Pericardium fibroblast (primary cell): ENCODE results near the gene WFDC10A. TPM values are rescaled to one million over a fixed set of nuclear protein-coding genes. Genes with fewer than 3 reads are reported as not detected.

Experiments used
- total RNA-seq: library from RNA; depleted of rRNA; stranded (reverse); fragments of >200 nt; gene quantifications from 2 replicates; pipeline ENCODE4 v1.2.3, GENCODE V29; 2015

Gene WFDC10A
- total RNA-seq = not detected in 2 replicates

GRCh38 chr20:45629496-45630100 lies at the start of gene WFDC10A:
Gene WFDC10A, plus strand, starts transcription at chr20:45629739. Its CDS starts 75 bp downstream, at chr20:45629814.

GRCh38 chr20:45631184-45631583 lies 1.6 kb downstream of the WFDC10A start, which contains the start of gene WFDC9:
Gene WFDC9, minus strand, starts transcription at chr20:45631284. Its CDS starts 21,103 bp downstream, at chr20:45610181.

DNA sequence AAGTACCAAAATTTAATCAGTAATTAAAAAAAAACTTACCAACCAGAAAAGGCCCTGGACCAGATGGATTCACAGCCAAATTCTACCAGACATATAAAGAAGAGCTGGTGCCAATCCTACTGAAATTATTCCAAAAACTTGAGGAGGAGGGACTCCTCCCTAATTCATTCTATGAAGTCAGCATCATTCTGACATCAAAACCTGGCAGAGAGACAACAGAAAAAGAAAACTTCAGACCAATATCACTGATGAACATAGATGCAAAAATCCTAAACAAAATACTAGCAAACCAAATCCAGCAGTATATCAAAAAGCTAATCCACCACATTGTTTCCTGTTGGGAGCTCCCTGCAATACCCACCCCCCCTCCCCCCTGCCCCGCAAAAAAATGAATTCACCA lies 40.6 kb downstream of the WFDC10A start, which contains the start of gene WFDC11:
Gene WFDC11, minus strand, starts transcription at position 101 of the 400 bp plus-strand sequence. CDS start 19,639 bp downstream, outside the sequence.

Other genes starting within 250 kb of the WFDC10A start
- 2.0 and 12.3 TPM in 2 replicates for gene DBNDD2, start 221.4 kb upstream of the WFDC10A start, total RNA-seq
- 87.8 and 96.4 TPM in 2 replicates for gene PIGT, start 213.6 kb upstream of the WFDC10A start, total RNA-seq
- gene WFDC2, start 160.0 kb upstream of the WFDC10A start, total RNA-seq = not detected in 2 replicates
- not detected in 2 replicates for gene SPINT3, start 114.1 kb upstream of the WFDC10A start, total RNA-seq
- gene WFDC6, start 90.3 kb upstream of the WFDC10A start, total RNA-seq = not detected in 2 replicates
- gene EPPIN, start 82.3 kb upstream of the WFDC10A start, total RNA-seq = not detected in 2 replicates
- not detected in 2 replicates for gene WFDC8, start 50.5 kb upstream of the WFDC10A start, total RNA-seq
- not detected in 2 replicates for gene WFDC9, start 1.5 kb downstream of the WFDC10A start, total RNA-seq
- gene WFDC11, start 40.5 kb downstream of the WFDC10A start, total RNA-seq = not detected in 2 replicates
- not detected in 2 replicates for gene WFDC13, start 72.3 kb downstream of the WFDC10A start, total RNA-seq
- gene WFDC10B, start 75.3 kb downstream of the WFDC10A start, total RNA-seq = not detected in 2 replicates
- not detected in 2 replicates for gene SPINT4, start 92.6 kb downstream of the WFDC10A start, total RNA-seq
- gene WFDC3, start 162.1 kb downstream of the WFDC10A start, total RNA-seq = 1.7 TPM in 1 of 2 replicates, not detected in the other
- gene DNTTIP1, start 162.2 kb downstream of the WFDC10A start, total RNA-seq = 26.6 and 27.2 TPM in 2 replicates
- 6.1 and 7.2 TPM in 2 replicates for gene UBE2C, start 182.9 kb downstream of the WFDC10A start, total RNA-seq
- gene TNNC2, start 197.6 kb downstream of the WFDC10A start, total RNA-seq = 1.1 and 12.2 TPM in 2 replicates
- gene SNX21, start 204.1 kb downstream of the WFDC10A start, total RNA-seq = 69.8 and 74.2 TPM in 2 replicates
- 31.3 and 31.7 TPM in 2 replicates for gene ACOT8, start 227.7 kb downstream of the WFDC10A start, total RNA-seq
- 2.1 and 3.9 TPM in 2 replicates for gene ZSWIM3, start 227.9 kb downstream of the WFDC10A start, total RNA-seq